ENCODE measurements around the gene MYBPC1.
"Not testable (repeated sequence)": the region's sequence is repeated elsewhere in the genome, so short reads cannot be mapped to it uniquely, and the experiment has no call there.

Gene MYBPC1

GRCh38 chr12:101706403-101706802, 111.6 kb downstream of the MYBPC1 start:
- DNase-seq = no peak
- in situ Hi-C loops (cut with HindIII; ENCODE audit: low pct_ligation_motif_present, low pct_unique_long_range_greater_than_20kb, low sequenced_read_pairs) = no loop called here

- no peak for DNase-seq
- in situ Hi-C loops (cut with HindIII; ENCODE audit: low pct_ligation_motif_present, low pct_unique_long_range_greater_than_20kb, low sequenced_read_pairs) = no loop called here
Measured at GRCh38 chr12:101707131-101707782, 112.5 kb downstream of the MYBPC1 start.

- in situ Hi-C loops (cut with HindIII; ENCODE audit: low pct_ligation_motif_present, low pct_unique_long_range_greater_than_20kb, low sequenced_read_pairs) = no loop called here
- no peak for DNase-seq
Measured at GRCh38 chr12:101710288-101710687, 115.5 kb downstream of the MYBPC1 start.

- in situ Hi-C loops (cut with HindIII; ENCODE audit: low pct_ligation_motif_present, low pct_unique_long_range_greater_than_20kb, low sequenced_read_pairs) = no loop called here
- DNase-seq = no peak
Measured at GRCh38 chr12:101713059-101713682, 118.4 kb downstream of the MYBPC1 start.

DNA sequence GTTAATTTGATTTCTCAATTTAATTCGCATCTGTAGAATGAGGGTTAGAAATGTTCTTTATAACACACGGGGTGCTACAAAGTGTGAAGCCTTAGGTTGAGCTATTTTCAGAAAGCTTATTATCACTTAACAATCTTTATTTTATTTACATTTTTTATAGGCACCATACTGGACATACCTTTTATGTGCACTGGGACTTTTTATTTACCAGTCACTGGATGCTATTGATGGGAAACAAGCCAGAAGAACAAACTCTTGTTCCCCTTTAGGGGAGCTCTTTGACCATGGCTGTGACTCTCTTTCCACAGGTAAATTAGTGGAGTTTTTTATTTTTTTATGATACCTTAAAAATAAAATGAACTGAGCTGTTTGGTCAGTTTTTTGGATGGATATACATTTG, 119.2 kb downstream of the MYBPC1 start:
- in situ Hi-C loops (cut with HindIII; ENCODE audit: low pct_ligation_motif_present, low pct_unique_long_range_greater_than_20kb, low sequenced_read_pairs) = no loop called here
- DNase-seq = no peak

DNA sequence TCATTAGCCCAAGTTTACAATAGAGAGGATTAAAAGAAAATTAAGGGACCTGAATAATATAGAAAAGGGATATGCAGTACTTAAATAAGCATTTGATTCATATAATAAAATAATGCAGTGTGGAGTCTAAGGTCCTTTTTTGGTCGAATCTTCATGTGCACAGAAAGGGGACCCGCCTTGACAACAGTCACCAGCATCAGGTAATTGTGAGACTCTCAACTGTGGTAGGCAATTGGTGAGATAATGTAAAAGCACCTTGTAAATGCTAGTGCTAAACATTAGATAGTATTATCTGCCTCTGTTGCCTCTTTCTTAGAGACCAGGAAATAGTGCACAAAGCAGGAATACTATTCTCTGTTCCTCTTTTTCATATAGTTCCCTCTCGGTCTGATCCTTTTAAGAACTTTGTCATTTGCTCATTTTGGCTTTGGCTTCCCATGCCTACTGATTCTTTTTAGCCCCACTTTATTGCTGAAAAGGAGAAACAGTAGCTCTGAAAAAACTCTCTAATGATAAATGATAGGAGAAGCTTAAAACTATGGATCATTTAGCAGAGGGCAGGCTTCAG, 120.2 kb downstream of the MYBPC1 start:
- in situ Hi-C loops (cut with HindIII; ENCODE audit: low pct_ligation_motif_present, low pct_unique_long_range_greater_than_20kb, low sequenced_read_pairs) = no loop called here
- DNase-seq = no peak

- DNase-seq = no peak
- in situ Hi-C loops (cut with HindIII; ENCODE audit: low pct_ligation_motif_present, low pct_unique_long_range_greater_than_20kb, low sequenced_read_pairs) = no loop called here
Measured at GRCh38 chr12:101719566-101719965, 124.8 kb downstream of the MYBPC1 start.

DNA sequence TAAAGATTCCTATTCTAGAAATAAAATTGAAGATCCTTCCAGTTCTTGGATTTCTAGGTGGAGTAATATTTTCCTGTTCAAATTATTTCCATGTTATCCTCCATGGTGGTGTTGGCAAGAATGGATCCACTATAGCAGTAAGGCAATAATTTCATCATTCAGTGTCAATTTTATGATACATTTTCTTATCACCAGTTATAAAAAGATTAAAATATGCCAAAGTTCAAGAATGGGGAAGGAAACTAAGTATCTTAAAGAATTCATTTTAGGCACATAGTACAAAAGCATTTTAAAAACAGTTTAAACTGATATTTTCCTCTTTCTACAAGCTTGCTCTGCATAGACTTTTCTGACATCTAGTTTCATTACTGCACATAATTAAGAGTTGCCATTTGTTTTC, 125.3 kb downstream of the MYBPC1 start:
- DNase-seq = no peak
- in situ Hi-C loops (cut with HindIII; ENCODE audit: low pct_ligation_motif_present, low pct_unique_long_range_greater_than_20kb, low sequenced_read_pairs) = no loop called here

- no peak for DNase-seq
- in situ Hi-C loops (cut with HindIII; ENCODE audit: low pct_ligation_motif_present, low pct_unique_long_range_greater_than_20kb, low sequenced_read_pairs) = no loop called here
Measured at GRCh38 chr12:101722392-101722791, 127.6 kb downstream of the MYBPC1 start.

DNA sequence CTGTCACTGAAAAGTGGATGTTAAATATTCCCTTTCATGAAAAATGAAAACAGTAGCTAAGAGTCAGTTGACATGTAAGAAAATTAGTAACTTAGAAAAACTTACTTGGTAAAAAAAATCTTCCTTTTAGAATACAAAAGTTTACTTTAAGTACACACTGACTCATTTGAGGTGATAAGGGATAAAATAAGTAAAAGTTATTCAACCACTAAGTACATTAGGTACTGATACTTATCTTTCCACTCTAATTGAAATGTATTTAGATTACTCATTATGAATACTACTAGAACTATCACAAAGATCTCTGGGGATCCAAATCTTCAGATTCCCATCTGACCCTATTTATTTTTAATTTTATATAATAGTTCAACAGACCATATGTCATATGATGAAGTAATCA, 132.3 kb downstream of the MYBPC1 start:
- in situ Hi-C loops (cut with HindIII; ENCODE audit: low pct_ligation_motif_present, low pct_unique_long_range_greater_than_20kb, low sequenced_read_pairs) = no loop called here
- no peak for DNase-seq

DNA sequence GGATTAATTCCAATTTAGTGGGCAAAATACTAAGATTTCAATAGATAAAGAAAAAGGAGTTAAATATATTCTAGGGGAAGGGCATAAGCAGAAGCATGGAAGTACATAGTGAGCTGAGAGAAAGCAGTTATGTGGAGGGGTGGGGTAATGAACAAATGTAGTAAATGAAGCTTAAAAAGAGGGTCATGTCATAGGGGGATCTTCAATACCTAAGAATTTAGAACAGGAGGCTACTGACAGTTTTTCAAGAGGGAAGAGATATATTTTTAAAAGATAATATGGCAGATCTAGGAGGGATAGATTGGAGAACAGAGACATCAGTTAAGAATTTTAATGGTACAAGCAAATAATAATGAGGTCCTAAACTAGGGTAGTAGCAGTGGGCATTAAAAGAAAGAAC, 135.1 kb downstream of the MYBPC1 start:
- DNase-seq = no peak
- in situ Hi-C loops (cut with HindIII; ENCODE audit: low pct_ligation_motif_present, low pct_unique_long_range_greater_than_20kb, low sequenced_read_pairs) = no loop called here

GRCh38 chr12:101732318-101732717, 137.5 kb downstream of the MYBPC1 start:
- in situ Hi-C loops (cut with HindIII; ENCODE audit: low pct_ligation_motif_present, low pct_unique_long_range_greater_than_20kb, low sequenced_read_pairs) = no loop called here
- no peak for DNase-seq

DNA sequence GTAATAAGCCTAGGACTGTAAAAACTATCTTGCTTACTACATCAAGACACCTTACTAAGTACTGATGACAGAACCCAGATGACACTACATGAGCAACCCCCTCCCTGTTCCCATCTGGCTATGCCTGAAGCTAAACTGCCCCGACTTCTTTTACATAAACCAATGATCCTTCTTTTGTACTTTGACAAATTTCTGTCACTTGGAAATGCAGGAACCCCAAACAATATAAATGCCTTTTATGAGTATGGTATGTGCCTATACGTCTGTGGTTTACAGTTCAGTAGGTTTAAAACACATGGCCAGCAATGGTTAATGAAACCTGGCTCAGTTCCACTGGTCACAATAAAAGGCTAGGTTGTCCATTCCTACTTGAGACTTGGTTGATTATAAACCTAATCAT, 138.4 kb downstream of the MYBPC1 start:
- in situ Hi-C loops (cut with HindIII; ENCODE audit: low pct_ligation_motif_present, low pct_unique_long_range_greater_than_20kb, low sequenced_read_pairs) = no loop called here
- no peak for DNase-seq

DNA sequence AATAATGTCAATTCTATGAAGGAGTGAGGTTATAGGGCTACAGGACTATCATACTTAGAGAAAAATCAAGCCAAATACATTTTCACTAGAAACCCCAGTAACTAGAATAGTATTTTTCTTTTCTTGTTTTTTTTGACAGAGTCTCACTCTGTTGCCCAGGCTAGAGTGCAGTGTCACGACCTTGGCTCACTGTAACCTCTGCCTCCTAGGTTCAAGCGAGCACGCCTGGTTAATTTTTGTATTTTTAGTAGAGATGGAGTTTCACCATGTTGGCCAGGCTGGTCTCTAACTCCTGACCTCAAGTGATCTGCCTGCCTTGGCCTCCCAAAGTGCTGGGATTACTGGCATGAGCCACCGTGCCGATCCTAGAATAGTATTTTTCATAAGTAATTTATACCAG, 139.7 kb downstream of the MYBPC1 start:
- DNase-seq; in situ Hi-C loops (cut with HindIII; ENCODE audit: low pct_ligation_motif_present, low pct_unique_long_range_greater_than_20kb, low sequenced_read_pairs): not testable (repeated sequence)

Measured in ACHN (cell line).